CD4-positive, alpha-beta T cell treated with Interleukin-17A for 4 hours (primary cell): ENCODE results near the gene FAM177A1.
"Not testable (repeated sequence)": the region's sequence is repeated elsewhere in the genome, so short reads cannot be mapped to it uniquely, and the experiment has no call there.

ENCODE experiments used
- DNase-seq: peaks from one replicate; pipeline ENCODE4 v3.0.0-alpha.2; 2020; ENCODE audit warnings: mixed read lengths

FAM177A1 gene

GRCh38 chr14:35065731-35066130 is 19.7 kb downstream of the FAM177A1 start:
- DNase-seq = not testable (repeated sequence)

- DNase-seq = no peak
Measured at GRCh38 chr14:35068238-35069012, 22.4 kb downstream of the FAM177A1 start.

GRCh38 chr14:35072226-35072625 is 26.2 kb downstream of the FAM177A1 start:
- DNase-seq = no peak

GRCh38 chr14:35073486-35073885 is 27.4 kb downstream of the FAM177A1 start:
- no peak for DNase-seq

- no peak for DNase-seq
Measured at GRCh38 chr14:35078082-35078481, 32.0 kb downstream of the FAM177A1 start.

GRCh38 chr14:35079742-35080141 is 33.7 kb downstream of the FAM177A1 start:
- no peak for DNase-seq

- DNase-seq = no peak
Measured at GRCh38 chr14:35083530-35084150, 37.6 kb downstream of the FAM177A1 start.

- DNase-seq = no peak
Measured at GRCh38 chr14:35085441-35085840, 39.4 kb downstream of the FAM177A1 start.

- no peak for DNase-seq
Measured at GRCh38 chr14:35088514-35088913, 42.4 kb downstream of the FAM177A1 start.

GRCh38 chr14:35094645-35095044 is 48.6 kb downstream of the FAM177A1 start:
- not testable (repeated sequence) for DNase-seq

- DNase-seq = no peak
Measured at GRCh38 chr14:35107866-35108265, 61.8 kb downstream of the FAM177A1 start.

GRCh38 chr14:35112641-35113040 is 66.6 kb downstream of the FAM177A1 start:
- DNase-seq = no peak

GRCh38 chr14:35113308-35113950 is 67.4 kb downstream of the FAM177A1 start:
- no peak for DNase-seq

GRCh38 chr14:35114036-35114435 is 68.0 kb downstream of the FAM177A1 start:
- DNase-seq = no peak

GRCh38 chr14:35116242-35116641 is 70.2 kb downstream of the FAM177A1 start:
- DNase-seq = no peak

- DNase-seq = no peak
Measured at GRCh38 chr14:35117112-35117511, 71.0 kb downstream of the FAM177A1 start.

GRCh38 chr14:35121026-35121886 is 75.2 kb downstream of the FAM177A1 start:
- DNase-seq = peak; percentile 15

GRCh38 chr14:35121887-35122695 is 76.0 kb downstream of the FAM177A1 start, which contains the start of the genes PPP2R3C and PRORP:
Gene PPP2R3C (minus strand): TSS chr14:35121990. CDS start chr14:35121959, 31 bp downstream.
Gene PRORP (plus strand): TSS chr14:35122552. CDS start chr14:35123246, 694 bp downstream.
- peak; percentile 90 for DNase-seq

GRCh38 chr14:35122696-35123387 is 76.8 kb downstream of the FAM177A1 start:
- DNase-seq = peak; percentile 13

GRCh38 chr14:35123388-35123703 is 77.3 kb downstream of the FAM177A1 start:
- DNase-seq = no peak

- no peak for DNase-seq
Measured at GRCh38 chr14:35124127-35124526, 78.1 kb downstream of the FAM177A1 start.
